ENCODE data around the gene ZBTB38.

The ZBTB38 gene

DNA sequence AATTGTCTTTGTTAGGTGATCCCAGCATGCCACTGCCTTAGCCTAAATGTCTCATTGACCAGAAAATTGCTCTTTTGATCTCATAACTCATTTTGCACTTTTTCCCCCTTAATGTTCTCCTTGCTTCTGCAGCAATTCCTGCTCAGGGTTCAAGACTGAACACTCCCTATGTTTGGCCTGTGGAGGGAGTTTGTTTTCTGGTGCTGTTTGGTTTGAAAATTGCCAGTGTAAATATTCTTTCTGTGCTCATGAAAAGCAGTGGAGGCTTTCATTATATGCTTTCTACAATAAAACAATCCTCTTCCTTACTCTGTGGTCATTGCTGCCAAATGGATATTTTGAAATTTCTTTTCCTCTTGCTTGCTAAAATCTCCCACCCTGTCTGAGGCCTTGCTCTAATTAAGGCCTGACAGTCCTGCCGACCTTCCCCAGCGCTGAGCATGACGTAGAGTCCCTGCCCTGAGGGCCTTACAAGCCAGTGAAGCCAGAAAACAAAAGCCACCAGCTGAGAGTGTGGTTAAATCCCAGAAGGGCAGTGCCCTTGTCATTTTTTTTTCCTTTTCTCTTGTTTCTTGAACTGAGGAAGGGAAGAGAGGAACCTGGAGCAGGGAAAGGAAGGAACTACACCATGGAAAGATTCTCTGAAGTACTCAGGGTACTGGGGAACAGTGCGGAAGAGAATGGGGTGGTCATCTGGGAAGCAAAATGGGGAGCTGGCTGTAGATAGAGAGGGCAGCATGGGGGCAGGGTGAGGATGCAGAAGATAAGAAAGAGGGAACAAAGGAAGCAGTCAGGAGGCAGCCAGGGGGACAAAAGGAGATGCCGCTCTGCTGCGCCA is 24.8 kb downstream of the ZBTB38 start:
- DNase-seq (no peak), ATAC-seq (ENCODE audit: insufficient read depth, low read depth) (no peak)
- Histone ChIP-seq H2AFZ (ENCODE audit: low read depth, low read length) (no peak overlapping the region), H3K36me3 (ENCODE audit: insufficient read depth, low read length) (no peaks in the 10 kb centered on the region), H3K27ac (ENCODE audit: low read length) (no peak overlapping the region), H3K27me3 (ENCODE audit: insufficient read depth, low read length, poor library complexity) (no peaks in the 10 kb centered on the region), H3K4me2 (ENCODE audit: insufficient read depth, low read length) (no peak overlapping the region), H4K20me1 (ENCODE audit: insufficient read depth, low read length) (no peaks in the 10 kb centered on the region), H3K79me2 (ENCODE audit: insufficient read depth, low read length) (no peaks in the 10 kb centered on the region), H3K9me3 (ENCODE audit: insufficient read depth, low read length, severe bottlenecking) (peaks cover 7% of the 10 kb centered on the region), H3K9ac (ENCODE audit: low read depth, low read length) (no peak overlapping the region), H3K4me3 (ENCODE audit: low read depth in 1 of 2, low read length in 2 of 2) (no peak overlapping the region), H3K4me1 (ENCODE audit: insufficient read depth, low read length) (no peaks in the 10 kb centered on the region)
- TF ChIP-seq, protein P1, sequence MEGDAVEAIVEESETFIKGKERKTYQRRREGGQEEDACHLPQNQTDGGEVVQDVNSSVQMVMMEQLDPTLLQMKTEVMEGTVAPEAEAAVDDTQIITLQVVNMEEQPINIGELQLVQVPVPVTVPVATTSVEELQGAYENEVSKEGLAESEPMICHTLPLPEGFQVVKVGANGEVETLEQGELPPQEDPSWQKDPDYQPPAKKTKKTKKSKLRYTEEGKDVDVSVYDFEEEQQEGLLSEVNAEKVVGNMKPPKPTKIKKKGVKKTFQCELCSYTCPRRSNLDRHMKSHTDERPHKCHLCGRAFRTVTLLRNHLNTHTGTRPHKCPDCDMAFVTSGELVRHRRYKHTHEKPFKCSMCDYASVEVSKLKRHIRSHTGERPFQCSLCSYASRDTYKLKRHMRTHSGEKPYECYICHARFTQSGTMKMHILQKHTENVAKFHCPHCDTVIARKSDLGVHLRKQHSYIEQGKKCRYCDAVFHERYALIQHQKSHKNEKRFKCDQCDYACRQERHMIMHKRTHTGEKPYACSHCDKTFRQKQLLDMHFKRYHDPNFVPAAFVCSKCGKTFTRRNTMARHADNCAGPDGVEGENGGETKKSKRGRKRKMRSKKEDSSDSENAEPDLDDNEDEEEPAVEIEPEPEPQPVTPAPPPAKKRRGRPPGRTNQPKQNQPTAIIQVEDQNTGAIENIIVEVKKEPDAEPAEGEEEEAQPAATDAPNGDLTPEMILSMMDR (IDR thresholded peaks at IDR 0.05; ENCODE audit: borderline replicate concordance, extremely low read depth, low read length, poor library complexity, severe bottlenecking) = no peak
- no peak for TF ChIP-seq EZH2 (IDR thresholded peaks at IDR 0.05; ENCODE audit: borderline replicate concordance, low read depth, low read length, severe bottlenecking)

DNA sequence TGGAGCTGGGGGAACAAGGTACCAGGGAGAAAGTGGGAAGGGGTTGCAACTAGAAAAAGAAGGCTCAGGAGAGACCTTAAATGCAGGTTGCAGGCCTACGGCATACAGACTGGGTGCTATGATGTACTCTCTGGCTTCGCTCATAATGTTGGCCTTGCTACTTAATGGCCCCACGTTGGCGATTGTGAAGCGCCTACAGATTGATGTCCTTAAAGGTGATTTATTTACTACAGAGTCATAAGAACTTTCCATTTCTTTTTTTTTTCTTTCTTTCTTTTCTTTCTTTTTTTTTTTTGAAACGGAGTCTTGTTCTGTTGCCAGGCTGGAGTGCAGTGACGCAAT is 25.4 kb downstream of the ZBTB38 start:
- H3K9me3 ChIP-seq (ENCODE audit: insufficient read depth, low read length, severe bottlenecking) = peaks cover 7% of the 10 kb centered on the region
- TF ChIP-seq, protein P1 (IDR thresholded peaks at IDR 0.05; ENCODE audit: borderline replicate concordance, extremely low read depth, low read length, poor library complexity, severe bottlenecking) = no peak
- TF ChIP-seq EZH2 (IDR thresholded peaks at IDR 0.05; ENCODE audit: borderline replicate concordance, low read depth, low read length, severe bottlenecking) = no peak
- no peaks in the 10 kb centered on the region for H3K79me2 ChIP-seq (ENCODE audit: insufficient read depth, low read length)
- DNase-seq = no peak
- ATAC-seq (ENCODE audit: insufficient read depth, low read depth) = no peak
- H3K4me2 ChIP-seq (ENCODE audit: insufficient read depth, low read length) = no peak overlapping the region
- H3K4me3 ChIP-seq (ENCODE audit: low read depth in 1 of 2, low read length in 2 of 2) = no peak overlapping the region
- H3K9ac ChIP-seq (ENCODE audit: low read depth, low read length) = no peak overlapping the region
- no peak overlapping the region for H3K27ac ChIP-seq (ENCODE audit: low read length)
- H4K20me1 ChIP-seq (ENCODE audit: insufficient read depth, low read length) = no peaks in the 10 kb centered on the region
- no peaks in the 10 kb centered on the region for H3K4me1 ChIP-seq (ENCODE audit: insufficient read depth, low read length)
- no peak overlapping the region for H2AFZ ChIP-seq (ENCODE audit: low read depth, low read length)
- H3K27me3 ChIP-seq (ENCODE audit: insufficient read depth, low read length, poor library complexity) = no peaks in the 10 kb centered on the region
- no peaks in the 10 kb centered on the region for H3K36me3 ChIP-seq (ENCODE audit: insufficient read depth, low read length)

DNA sequence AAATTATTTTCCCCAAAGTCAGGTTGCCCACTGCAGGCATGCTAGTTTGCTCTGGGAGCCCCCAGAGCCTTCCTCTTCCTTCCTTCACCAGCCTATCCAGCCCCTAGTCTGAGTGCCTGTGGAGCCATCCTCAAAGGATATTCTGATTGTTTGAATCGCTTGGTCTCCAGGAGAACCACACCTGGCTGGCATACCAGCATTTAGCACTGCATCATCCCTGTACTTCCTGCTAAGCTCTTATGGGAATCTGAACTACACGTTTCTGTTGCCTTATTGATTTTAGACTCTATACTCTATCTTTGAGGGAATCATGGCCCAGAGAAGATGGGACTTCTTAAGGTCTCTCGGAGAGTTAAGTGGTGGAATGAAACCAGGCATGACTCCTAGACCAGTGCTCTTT is 26.3 kb downstream of the ZBTB38 start:
- no peaks in the 10 kb centered on the region for H3K4me1 ChIP-seq (ENCODE audit: insufficient read depth, low read length)
- H3K9me3 ChIP-seq (ENCODE audit: insufficient read depth, low read length, severe bottlenecking) = peaks cover 7% of the 10 kb centered on the region
- no peak overlapping the region for H3K27ac ChIP-seq (ENCODE audit: low read length)
- no peak overlapping the region for H3K4me3 ChIP-seq (ENCODE audit: low read depth in 1 of 2, low read length in 2 of 2)
- no peak for DNase-seq
- H4K20me1 ChIP-seq (ENCODE audit: insufficient read depth, low read length) = no peaks in the 10 kb centered on the region
- H3K36me3 ChIP-seq (ENCODE audit: insufficient read depth, low read length) = no peaks in the 10 kb centered on the region
- no peak overlapping the region for H3K9ac ChIP-seq (ENCODE audit: low read depth, low read length)
- H2AFZ ChIP-seq (ENCODE audit: low read depth, low read length) = no peak overlapping the region
- no peak for ATAC-seq (ENCODE audit: insufficient read depth, low read depth)
- H3K79me2 ChIP-seq (ENCODE audit: insufficient read depth, low read length) = no peaks in the 10 kb centered on the region
- H3K27me3 ChIP-seq (ENCODE audit: insufficient read depth, low read length, poor library complexity) = no peaks in the 10 kb centered on the region
- H3K4me2 ChIP-seq (ENCODE audit: insufficient read depth, low read length) = no peak overlapping the region
- TF ChIP-seq, protein P1 (IDR thresholded peaks at IDR 0.05; ENCODE audit: borderline replicate concordance, extremely low read depth, low read length, poor library complexity, severe bottlenecking) = no peak
- TF ChIP-seq EZH2 (IDR thresholded peaks at IDR 0.05; ENCODE audit: borderline replicate concordance, low read depth, low read length, severe bottlenecking) = no peak
